Kidney (tissue), 14 donors: ENCODE data around the gene ARSG. TPM values are rescaled to one million over a fixed set of nuclear protein-coding genes. Genes with fewer than 3 reads are reported as not detected.

Source experiments
- DNase-seq, 5 donors: peaks; one replicate each; pipeline ENCODE4 v3.0.0-alpha.2; 2013 to 2020
- FAIRE-seq: peaks from 2 replicates; lab custom pipeline; 2012; peaks lifted over from hg19 to GRCh38; lab: Jason Lieb, UNC
- H3K27ac ChIP-seq, 2 donors: one replicate each; pipeline ENCODE4 v1.7.0; 2013; ENCODE audit warnings: low read depth in 2 of 2, low read length in 2 of 2, inconsistent platforms in 1 of 2
- H3K27me3 ChIP-seq: one replicate; pipeline ENCODE4 v1.7.1; 2013; ENCODE audit warnings: low read length, inconsistent platforms; ENCODE audit not compliant: control insufficient read depth, insufficient read depth
- H3K36me3 ChIP-seq, 3 donors: one replicate each; pipeline versions ENCODE4 v1.7.0 to v1.7.1; 2013; ENCODE audit warnings: low read length in 3 of 3, control low read depth in 1 of 3, inconsistent platforms in 1 of 3; ENCODE audit not compliant: insufficient read depth in 3 of 3, control insufficient read depth in 2 of 3
- H3K4me1 ChIP-seq, 3 donors: one replicate each; pipeline versions ENCODE4 v1.7.0 to v1.7.1; 2013; ENCODE audit warnings: low read length in 3 of 3, inconsistent platforms in 1 of 3, low read depth in 1 of 3; ENCODE audit not compliant: control insufficient read depth in 2 of 3, insufficient read depth in 2 of 3
- H3K4me3 ChIP-seq, 3 donors: one replicate each; pipeline versions ENCODE4 v1.7.0 to v1.8.1; 2013; ENCODE audit warnings: low read length in 3 of 3, control low read depth in 1 of 3, inconsistent platforms in 1 of 3
- H3K9ac ChIP-seq, 3 donors: one replicate each; pipeline versions ENCODE4 v1.7.0 to v1.7.1; 2013; ENCODE audit warnings: low read length in 3 of 3, control low read depth in 1 of 3, inconsistent platforms in 1 of 3
- H3K9me3 ChIP-seq, 3 donors: one replicate each; pipeline versions ENCODE4 v1.7.0 to v1.7.1; 2013; ENCODE audit warnings: low read length in 3 of 3, control low read depth in 1 of 3, inconsistent platforms in 1 of 3; ENCODE audit not compliant: control insufficient read depth in 2 of 3, insufficient read depth in 1 of 3
- CTCF ChIP-seq: IDR thresholded peaks from 3 replicates; pipeline ENCODE4 v1.5.1; 2012; ENCODE audit warnings: mild to moderate bottlenecking, moderate library complexity, borderline replicate concordance; ENCODE audit not compliant: insufficient read depth; ENCODE audit errors: extremely low read depth
- intact Hi-C: fragments of 100-400 bp; cut with DNase I; formaldehyde crosslinking; loops from one replicate; pipeline ENCODE4 v1.11.1; 2022
- polyA plus RNA-seq: library from polyadenylated mRNA; stranded (reverse); fragments of 350-450 nt; fragmentation: Illumina TruSeq; extraction: RNeasy Lipid Tissue Mini Kit (QIAGEN cat#74804); gene quantifications from one replicate; pipeline ENCODE4 v1.2.3, GENCODE V29; 2014; ENCODE audit warnings: low read depth, low replicate concordance; ENCODE audit not compliant: insufficient read depth
- total RNA-seq: library from RNA; stranded (reverse); fragmentation: NEBNext Ultra II Directional; extraction: Animal tissue kit (Norgen Biotek cat#: 25700); gene quantifications from one replicate; pipeline ENCODE4 v1.2.1, GENCODE V29; 2021
- donor health status: control.
- donor health status: control.
- donor health status: control.
- donor health status: control.
- donor health status: control.
- donor health status: DM: yes; HTN: yes; CAD: no.
- donor health status: Normal renal cell carcinoma (clear cell type).

ARSG gene
- total and polyA plus RNA-seq, 2 donors from 2014 or later = 5.0 to 12.6 TPM

- no peaks in the 10 kb centered on the region for H3K4me1 ChIP-seq
- H3K36me3 ChIP-seq = no peaks in the 10 kb centered on the region
- intact Hi-C loops = no loop called here
- TF ChIP-seq CTCF = no peak
- DNase-seq = no peak
- no peak for FAIRE-seq
- no peak overlapping the region for H3K9ac ChIP-seq
- H3K27me3 ChIP-seq = no peaks in the 10 kb centered on the region
- no peaks in the 10 kb centered on the region for H3K9me3 ChIP-seq
- H3K4me3 ChIP-seq = no peak overlapping the region
- H3K27ac ChIP-seq = no peak overlapping the region
Observed at GRCh38 chr17:68302666-68303065, 11.4 kb downstream of the ARSG start.

- no peaks in the 10 kb centered on the region for H3K9me3 ChIP-seq
- H3K27ac ChIP-seq = no peak overlapping the region
- H3K27me3 ChIP-seq = no peaks in the 10 kb centered on the region
- no peaks in the 10 kb centered on the region for H3K36me3 ChIP-seq
- DNase-seq (no peak), FAIRE-seq (no peak)
- H3K9ac ChIP-seq = no peak overlapping the region
- no peak for TF ChIP-seq CTCF
- intact Hi-C loops = no loop called here
- H3K4me1 ChIP-seq = no peaks in the 10 kb centered on the region
- no peak overlapping the region for H3K4me3 ChIP-seq
Observed at GRCh38 chr17:68304706-68305105, 13.4 kb downstream of the ARSG start.

GRCh38 chr17:68305142-68305541 is 13.8 kb downstream of the ARSG start:
- H3K9ac ChIP-seq = no peak overlapping the region
- no peaks in the 10 kb centered on the region for H3K27me3 ChIP-seq
- H3K36me3 ChIP-seq = no peaks in the 10 kb centered on the region
- no peak overlapping the region for H3K27ac ChIP-seq
- no peak overlapping the region for H3K4me3 ChIP-seq
- FAIRE-seq (no peak), DNase-seq (no peak)
- intact Hi-C loops = no loop called here
- TF ChIP-seq CTCF = no peak
- no peaks in the 10 kb centered on the region for H3K4me1 ChIP-seq
- no peaks in the 10 kb centered on the region for H3K9me3 ChIP-seq

GRCh38 chr17:68306819-68307218 is 15.5 kb downstream of the ARSG start:
- intact Hi-C loops = no loop called here
- Histone ChIP-seq H3K36me3 (no peaks in the 10 kb centered on the region), H3K9ac (no peak overlapping the region), H3K27ac (no peak overlapping the region), H3K9me3 (no peaks in the 10 kb centered on the region), H3K4me1 (no peaks in the 10 kb centered on the region), H3K4me3 (no peak overlapping the region), H3K27me3 (no peaks in the 10 kb centered on the region)
- no peak for DNase-seq
- no peak for FAIRE-seq
- no peak for TF ChIP-seq CTCF
